H1 (cell line): Measurements from ENCODE around the gene NDUFS7. TPM values are rescaled to one million over a fixed set of nuclear protein-coding genes. Genes with fewer than 3 reads are reported as not detected.
A peak's percentile ranks its signal among the peaks of the same experiment; 100 is the strongest.

Experiments used
- CTCF ChIA-PET: fragments of 300-600 bp; sonication (Branson Sonifier 250); formaldehyde crosslinking; loops from one replicate; lab custom pipeline; 2021; ENCODE audit not compliant: partially characterized antibody; lab: Charles Lee
- POLR2A ChIA-PET: fragments of 300-600 bp; sonication (Branson Sonifier 250); formaldehyde crosslinking; loops from one replicate; lab custom pipeline; 2021; ENCODE audit warnings: inconsistent platforms; ENCODE audit not compliant: partially characterized antibody; lab: Charles Lee
- DNase-seq, 2 experiments: peaks; one replicate each; pipeline versions ENCODE4 v3.0.0 to v3.0.0-alpha.2; 2010 to 2022; ENCODE audit warnings: low spot score in 2 of 2, low read depth in 1 of 2, mixed read lengths in 1 of 2
- FAIRE-seq: peaks from 2 replicates; lab custom pipeline; 2011; peaks lifted over from hg19 to GRCh38; lab: Jason Lieb, UNC
- H2AFZ ChIP-seq: 2 replicates; pipeline ENCODE4 v1.8.1; 2012; ENCODE audit warnings: low read length, inconsistent platforms
- H2AK5ac ChIP-seq: 2 replicates; pipeline ENCODE4 v1.6.1; 2013; ENCODE audit warnings: low read depth, low read length
- H2BK120ac ChIP-seq: replicated peaks from 2 replicates; pipeline ENCODE3; 2013; ENCODE audit warnings: low read depth, low read length, inconsistent platforms
- H2BK12ac ChIP-seq: 2 replicates; pipeline ENCODE4 v1.6.1; 2013; ENCODE audit warnings: low read depth, low read length
- H2BK15ac ChIP-seq: 2 replicates; pipeline ENCODE4 v1.6.1; 2013; ENCODE audit warnings: low read length
- H2BK20ac ChIP-seq: 2 replicates; pipeline ENCODE4 v1.6.1; 2013; ENCODE audit warnings: low read length
- H2BK5ac ChIP-seq: 2 replicates; pipeline ENCODE4 v1.6.1; 2013; ENCODE audit warnings: low read depth, low read length
- H3K14ac ChIP-seq: 2 replicates; pipeline ENCODE4 v1.6.1; 2013; ENCODE audit warnings: inconsistent platforms; ENCODE audit not compliant: insufficient read length
- H3K18ac ChIP-seq: 2 replicates; pipeline ENCODE4 v1.6.1; 2013; ENCODE audit warnings: low read length; ENCODE audit errors: extremely low read depth
- H3K23ac ChIP-seq: 2 replicates; pipeline ENCODE4 v1.6.1; 2013; ENCODE audit warnings: inconsistent platforms; ENCODE audit not compliant: insufficient read length
- H3K23me2 ChIP-seq: 2 replicates; pipeline ENCODE4 v1.6.1; 2013; ENCODE audit warnings: low read depth, low read length
- H3K27ac ChIP-seq: 2 replicates; pipeline ENCODE4 v1.6.1; 2011; ENCODE audit warnings: low read depth, low read length, inconsistent platforms
- H3K27me3 ChIP-seq, 4 experiments: replicated peaks in 1 of 4; 1 replicate in 1 of 4; 2 replicates in 3 of 4; pipeline versions ENCODE4 v1.6.1 to v1.8.1; 2011 to 2013; ENCODE audit warnings: low read length in 3 of 4, mild to moderate bottlenecking in 3 of 4, inconsistent platforms in 2 of 4, mixed read lengths in 2 of 4, moderate library complexity in 1 of 4; ENCODE audit not compliant: control insufficient read depth in 3 of 4, insufficient read depth in 3 of 4; ENCODE audit errors: extremely low read depth in 1 of 4
- H3K36me3 ChIP-seq, 4 experiments: 2 replicates each; pipeline versions ENCODE4 v1.6.1 to v1.8.1; 2011 to 2013; ENCODE audit warnings: mild to moderate bottlenecking in 4 of 4, low read length in 3 of 4, moderate library complexity in 2 of 4, control low read depth in 1 of 4, inconsistent platforms in 1 of 4; ENCODE audit not compliant: insufficient read depth in 4 of 4, control insufficient read depth in 2 of 4
- H3K4ac ChIP-seq: replicated peaks from 2 replicates; pipeline ENCODE3; 2013; ENCODE audit warnings: low read length, low read depth, mixed read lengths, inconsistent platforms; ENCODE audit not compliant: insufficient read length
- H3K4me1 ChIP-seq, 4 experiments: replicated peaks in 1 of 4; 1 replicate in 1 of 4; 2 replicates in 3 of 4; pipeline versions ENCODE4 v1.6.1 to v1.8.1; 2011 to 2013; ENCODE audit warnings: low read length in 3 of 4, inconsistent platforms in 2 of 4, mixed read lengths in 1 of 4; ENCODE audit not compliant: insufficient read depth in 4 of 4, control insufficient read depth in 3 of 4
- H3K4me2 ChIP-seq, 2 experiments: 2 replicates each; pipeline versions ENCODE4 v1.6.1 to v1.8.1; 2011 to 2013; ENCODE audit warnings: low read depth in 2 of 2, low read length in 2 of 2, control low read depth in 1 of 2, inconsistent platforms in 1 of 2, mild to moderate bottlenecking in 1 of 2; ENCODE audit not compliant: insufficient read depth in 1 of 2
- H3K4me3 ChIP-seq, 4 experiments: fragments of 200-600, 300-600 bp in 1 of 4; sonication (generic), shearing (Covaris generic), sonication (Bioruptor Twin) in 1 of 4; 2 replicates each; pipeline versions ENCODE4 v1.5.1 to v1.8.1; 2011 to 2016; ENCODE audit warnings: low read length in 4 of 4, low read depth in 3 of 4, control low read depth in 2 of 4, inconsistent platforms in 2 of 4, mild to moderate bottlenecking in 2 of 4, mixed read lengths in 1 of 4, moderate library complexity in 1 of 4; ENCODE audit not compliant: insufficient read depth in 2 of 4; ENCODE audit errors: extremely low read depth in 1 of 4
- H3K56ac ChIP-seq: replicated peaks from 2 replicates; pipeline ENCODE3; 2013; ENCODE audit warnings: low read depth, mild to moderate bottlenecking, mixed read lengths, low read length, inconsistent platforms; ENCODE audit not compliant: insufficient read length
- H3K79me1 ChIP-seq: 2 replicates; pipeline ENCODE4 v1.6.1; 2013; ENCODE audit warnings: low read depth, low read length, control low read depth
- H3K79me2 ChIP-seq, 2 experiments: 2 replicates each; pipeline versions ENCODE4 v1.6.1 to v1.8.1; 2012 to 2013; ENCODE audit warnings: low read length in 2 of 2, mild to moderate bottlenecking in 2 of 2, inconsistent platforms in 1 of 2; ENCODE audit not compliant: insufficient read depth in 2 of 2, control insufficient read depth in 1 of 2
- H3K9ac ChIP-seq, 4 experiments: replicated peaks in 1 of 4; 1 replicate in 1 of 4; 2 replicates in 3 of 4; pipeline versions ENCODE4 v1.6.1 to v1.8.1; 2011 to 2013; ENCODE audit warnings: low read depth in 3 of 4, low read length in 3 of 4, control low read depth in 2 of 4, mild to moderate bottlenecking in 2 of 4, moderate library complexity in 2 of 4, inconsistent platforms in 1 of 4; ENCODE audit errors: extremely low read depth in 1 of 4
- H3K9me3 ChIP-seq, 2 experiments: 2 replicates each; pipeline versions ENCODE4 v1.6.1 to v1.8.1; 2012 to 2013; ENCODE audit warnings: mild to moderate bottlenecking in 2 of 2, moderate library complexity in 2 of 2, control low read depth in 1 of 2, inconsistent platforms in 1 of 2, low read depth in 1 of 2, low read length in 1 of 2, mixed read lengths in 1 of 2; ENCODE audit not compliant: insufficient read depth in 2 of 2
- H4K20me1 ChIP-seq, 2 experiments: replicated peaks in 1 of 2; 2 replicates each; pipeline versions ENCODE3 to v1.8.1; 2011 to 2013; ENCODE audit warnings: inconsistent platforms in 2 of 2, low read length in 2 of 2, mild to moderate bottlenecking in 1 of 2; ENCODE audit not compliant: insufficient read depth in 2 of 2, control insufficient read depth in 1 of 2
- H4K5ac ChIP-seq: 2 replicates; pipeline ENCODE4 v1.6.1; 2013; ENCODE audit warnings: low read length, low read depth, mixed read lengths, inconsistent platforms; ENCODE audit not compliant: insufficient read length
- H4K8ac ChIP-seq: 2 replicates; pipeline ENCODE4 v1.8.0; 2013; ENCODE audit warnings: mild to moderate bottlenecking, moderate library complexity, low read length, inconsistent platforms; ENCODE audit not compliant: insufficient read depth; ENCODE audit errors: extremely low read depth
- H4K91ac ChIP-seq: replicated peaks from 2 replicates; pipeline ENCODE3; 2013; ENCODE audit warnings: low read length, mixed read lengths, inconsistent platforms; ENCODE audit not compliant: insufficient read length
- BACH1 ChIP-seq: IDR thresholded peaks from 2 replicates; pipeline ENCODE4 v1.6.1; 2012; ENCODE audit warnings: low read length, improper control_type of control experiment
- EGR1 ChIP-seq: IDR thresholded peaks from 2 replicates; pipeline ENCODE4 v1.6.1; 2011; ENCODE audit warnings: low read depth, low read length, borderline replicate concordance
- FOSL1 ChIP-seq: IDR thresholded peaks from 2 replicates; pipeline ENCODE4 v1.6.1; 2011; ENCODE audit warnings: mild to moderate bottlenecking, low read depth, low read length, moderate library complexity; ENCODE audit not compliant: insufficient read depth
- KDM4A ChIP-seq: IDR thresholded peaks from one replicate; pipeline ENCODE4 v1.7.1; 2012; ENCODE audit warnings: low read depth, mild to moderate bottlenecking, moderate library complexity, low read length, inconsistent platforms; ENCODE audit not compliant: severe bottlenecking
- MAFK ChIP-seq: IDR thresholded peaks from 2 replicates; pipeline ENCODE4 v1.6.1; 2012; ENCODE audit warnings: low read depth, mild to moderate bottlenecking, improper control_type of control experiment, low read length
- NANOG ChIP-seq: IDR thresholded peaks from 2 replicates; pipeline ENCODE4 v1.6.1; 2011; ENCODE audit warnings: low read length, low read depth, mild to moderate bottlenecking, inconsistent platforms; ENCODE audit not compliant: insufficient read depth, poor library complexity, severe bottlenecking
- POLR2A ChIP-seq, 2 experiments: IDR thresholded peaks; 1 replicate in 1 of 2; 2 replicates in 1 of 2; pipeline ENCODE4 v1.6.1; 2011; ENCODE audit warnings: low read depth in 2 of 2, low read length in 2 of 2, mild to moderate bottlenecking in 2 of 2; ENCODE audit errors: control extremely low read depth in 1 of 2
- POLR2AphosphoS5 ChIP-seq: IDR thresholded peaks from 2 replicates; pipeline ENCODE4 v1.6.1; 2011; ENCODE audit warnings: low read depth, low read length
- SIN3A ChIP-seq, 2 experiments: IDR thresholded peaks in 1 of 2; conservative IDR thresholded peaks in 1 of 2; 2 replicates each; pipeline ENCODE4 v1.6.1; 2011 to 2012; ENCODE audit warnings: low read length in 2 of 2, improper control_type of control experiment in 1 of 2, low read depth in 1 of 2, mild to moderate bottlenecking in 1 of 2
- SIRT6 ChIP-seq: IDR thresholded peaks from one replicate; pipeline ENCODE4 v1.7.1; 2012; ENCODE audit warnings: low read length, inconsistent platforms
- TCF12 ChIP-seq: IDR thresholded peaks from 2 replicates; pipeline ENCODE4 v1.6.1; 2011; ENCODE audit warnings: low read depth, mild to moderate bottlenecking, low read length
- YY1 ChIP-seq: IDR thresholded peaks from 2 replicates; pipeline ENCODE4 v1.6.1; 2011; ENCODE audit warnings: low read depth, mild to moderate bottlenecking, low read length
- ZNF274 ChIP-seq: IDR thresholded peaks from 2 replicates; pipeline ENCODE4 v1.7.0; 2012; ENCODE audit warnings: low read length, borderline replicate concordance; ENCODE audit errors: extremely low read depth
- WGBS, 2 experiments: shearing (Covaris generic) in 1 of 2; methylation state at CpG; one replicate each; pipeline versions ENCODE4 v1.1.6 to v1.1.7; 2013 to 2015; ENCODE audit warnings: low lambda C conversion rate in 2 of 2, mixed read lengths in 2 of 2, inconsistent platforms in 1 of 2, low coverage in 1 of 2, missing lambda C conversion rate in 1 of 2; ENCODE audit not compliant: insufficient replicate concordance in 2 of 2, insufficient coverage in 1 of 2, insufficient read length in 1 of 2; ENCODE audit errors: extremely low coverage in 1 of 2, missing lambda C conversion rate in 1 of 2; 5-methylcytosine and 5-hydroxymethylcytosine counted together
- polyA plus RNA-seq, 7 experiments: library from polyadenylated mRNA; depleted of rRNA in 3 of 7; stranded (reverse) in 5 of 7; unstranded in 2 of 7; fragments of >200 nt in 5 of 7; fragments of 200-250 nt in 2 of 7; gene quantifications; 1 replicate in 5 of 7; 2 replicates in 1 of 7; 4 replicates in 1 of 7; pipeline versions ENCODE4 v1.2.1 to v1.2.3, GENCODE V29; 2011 to 2013; ENCODE audit warnings: missing spikeins in 2 of 7, mixed read lengths in 2 of 7
- total RNA-seq: library from RNA; stranded (reverse); fragmentation: NEBNext Ultra II Directional; extraction: Animal tissue kit (Norgen Biotek cat#: 25700); gene quantifications from 2 replicates; pipeline ENCODE4 v1.2.1, GENCODE V29; 2021

Gene NDUFS7
- total and polyA plus RNA-seq, 2 of the 8 experiments (the other 6 are each of a cell fraction or from before 2014, with no cell fraction given), result 78.1 to 309 TPM

GRCh38 chr19:1379126-1379905 is 4.4 kb upstream of the NDUFS7 start:
- Histone ChIP-seq H2BK120ac (no peak overlapping the region), H3K23ac (no peak overlapping the region), H4K20me1 (peaks cover 0 to 6% of the 10 kb centered on the region in 2 experiments), H3K14ac (no peak overlapping the region), H3K4ac (no peak overlapping the region), H2AFZ (no peak overlapping the region), H3K79me2 (no peaks in the 10 kb centered on the region), H2BK12ac (no peak overlapping the region), H3K23me2 (peaks cover 5% of the 10 kb centered on the region; the same call in 1 of the 2 replicates), H3K9me3 (no peaks in the 10 kb centered on the region), H2BK5ac (no peak overlapping the region), H3K4me2 (no peak overlapping the region), H3K4me1 (peaks cover 0 to 5% (median 3%) of the 10 kb centered on the region in 4 experiments; a peak in 3 of 7 replicates), H3K56ac (no peak overlapping the region), H3K4me3 (no peak overlapping the region), H4K8ac (no peak overlapping the region; the same call in 1 of the 2 replicates), H3K9ac (no peak overlapping the region), H3K27ac (no peak overlapping the region), H3K27me3 (no peaks in the 10 kb centered on the region), H3K79me1 (no peaks in the 10 kb centered on the region), H3K36me3 (peaks cover 0 to 15% (median 4%) of the 10 kb centered on the region in 4 experiments; a peak in 4 of 8 replicates), H4K5ac (no peak overlapping the region), H2AK5ac (no peak overlapping the region), H4K91ac (no peak overlapping the region), H3K18ac (no peak overlapping the region), H2BK15ac (no peak overlapping the region), H2BK20ac (no peak overlapping the region)
- 84% methylated on average over 21 of the region's 27 CpGs; no CpG with 5 or more reads in 1 of the 2 experiments for WGBS, 2 experiments
- no peak for FAIRE-seq
- no peak for DNase-seq
- POLR2A ChIA-PET, result interaction anchor here (0.9 to 1.9 kb wide), 4 partner anchors 32 to 110 kb away, joined by 3 to 6 read pairs (median 4); partner anchors contain the start of gene CIRBP
- CTCF ChIA-PET, result interaction anchor here (0.9 kb wide), 1 partner anchor 94 kb away, joined by 3 read pairs; no protein-coding TSS in a partner anchor
- TF ChIP-seq SIRT6, result no peak
- peak in 1 of 2 experiments; percentile 38; a peak in 1 of 3 replicates for TF ChIP-seq POLR2A (IDR thresholded peaks at IDR 0.05; ENCODE audit: control extremely low read depth in 1 of 2, low read depth in 2 of 2, low read length in 2 of 2)
- TF ChIP-seq SIN3A (conservative IDR thresholded peaks at IDR 0.05 in 1 of 2, IDR thresholded peaks at IDR 0.05 in 1 of 2; ENCODE audit: low read depth in 1 of 2, low read length in 2 of 2), result no peak
- no peak for TF ChIP-seq FOSL1
- no peak for TF ChIP-seq ZNF274
- TF ChIP-seq TCF12, result no peak
- no peak for TF ChIP-seq MAFK
- 0 out of 2 replicates have a peak, but pooled peaks have one; percentile 28 for TF ChIP-seq POLR2AphosphoS5
- no peak for TF ChIP-seq EGR1
- no peak for TF ChIP-seq NANOG
- TF ChIP-seq KDM4A, result no peak
- no peak for TF ChIP-seq YY1
- no peak for TF ChIP-seq BACH1
